HT1080 (cell line): ENCODE measurements around the gene JDP2. TPM values are rescaled to one million over a fixed set of nuclear protein-coding genes. Genes with fewer than 3 reads are reported as not detected.

Source experiments
- DNase-seq: peaks from one replicate; pipeline ENCODE4 v3.0.0-alpha.2; 2015; ENCODE audit warnings: low read depth
- total RNA-seq: library from RNA; depleted of rRNA; stranded (reverse); fragments of >200 nt; shearing (Covaris generic); gene quantifications from 2 replicates; pipeline ENCODE4 v1.2.3, GENCODE V29; 2014

The JDP2 gene
- total RNA-seq, 1 experiment from 2014 or later, result 29.3 TPM

DNA sequence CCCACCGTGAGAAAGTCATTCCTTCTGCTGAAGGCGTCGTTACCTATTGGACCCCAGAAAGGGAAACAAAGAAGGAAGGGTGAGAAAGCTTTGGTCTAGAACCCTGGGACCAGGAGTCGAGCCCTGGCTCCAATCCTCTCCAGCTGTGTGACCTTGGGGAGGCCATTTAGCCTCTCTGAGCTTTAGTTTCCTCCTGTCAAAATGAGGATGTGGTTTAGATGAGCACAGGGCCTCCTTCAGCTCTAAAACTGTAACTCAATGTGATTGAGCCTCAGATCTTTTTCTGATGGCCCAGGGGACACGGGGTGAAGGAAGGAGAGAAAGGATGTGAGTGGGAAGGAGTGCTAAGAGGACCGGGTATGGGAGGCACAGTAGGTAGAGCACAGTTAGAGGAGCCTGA lies 7.7 kb downstream of the JDP2 start:
- DNase-seq, result no peak

DNA sequence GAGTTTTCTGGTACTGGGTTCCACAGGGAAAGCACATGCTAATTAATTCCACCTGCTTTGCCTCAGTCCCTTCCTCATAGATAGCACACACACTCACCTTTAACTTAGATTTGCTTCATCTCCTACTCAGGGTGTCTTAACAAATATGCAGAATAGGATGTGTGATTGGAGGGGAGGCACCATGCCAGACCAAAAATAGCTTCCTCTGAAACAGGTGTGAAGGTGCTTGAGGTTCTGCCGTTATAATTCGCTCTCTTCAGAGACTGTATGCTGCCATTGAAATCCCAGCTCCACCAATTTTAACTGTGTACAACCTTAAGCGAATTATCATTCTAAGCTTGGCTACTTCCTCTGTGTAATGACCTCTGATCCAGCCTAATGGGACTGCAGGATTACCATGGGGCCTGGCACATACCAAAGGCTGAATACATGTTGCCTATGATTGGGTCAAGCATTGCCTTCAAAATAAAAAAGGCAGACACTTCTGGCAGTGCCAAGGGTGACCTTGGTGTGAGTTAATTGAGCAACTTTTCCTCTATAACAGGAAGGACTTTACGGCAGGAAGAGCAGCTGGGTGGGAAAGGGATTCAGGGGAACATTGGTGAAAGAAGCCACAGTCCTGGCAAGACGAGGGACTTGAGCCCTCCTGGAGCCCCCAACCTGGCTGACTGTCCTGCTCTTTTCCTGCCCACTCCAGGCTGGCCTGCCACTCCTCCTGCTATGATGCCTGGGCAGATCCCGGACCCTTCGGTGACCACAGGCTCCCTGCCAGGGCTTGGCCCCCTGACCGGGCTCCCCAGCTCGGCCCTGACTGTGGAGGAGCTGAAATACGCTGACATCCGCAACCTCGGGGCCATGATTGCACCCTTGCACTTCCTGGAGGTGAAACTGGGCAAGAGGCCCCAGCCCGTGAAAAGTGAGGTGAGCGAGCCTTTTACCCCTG lies 9.7 kb downstream of the JDP2 start:
- no peak for DNase-seq

DNA sequence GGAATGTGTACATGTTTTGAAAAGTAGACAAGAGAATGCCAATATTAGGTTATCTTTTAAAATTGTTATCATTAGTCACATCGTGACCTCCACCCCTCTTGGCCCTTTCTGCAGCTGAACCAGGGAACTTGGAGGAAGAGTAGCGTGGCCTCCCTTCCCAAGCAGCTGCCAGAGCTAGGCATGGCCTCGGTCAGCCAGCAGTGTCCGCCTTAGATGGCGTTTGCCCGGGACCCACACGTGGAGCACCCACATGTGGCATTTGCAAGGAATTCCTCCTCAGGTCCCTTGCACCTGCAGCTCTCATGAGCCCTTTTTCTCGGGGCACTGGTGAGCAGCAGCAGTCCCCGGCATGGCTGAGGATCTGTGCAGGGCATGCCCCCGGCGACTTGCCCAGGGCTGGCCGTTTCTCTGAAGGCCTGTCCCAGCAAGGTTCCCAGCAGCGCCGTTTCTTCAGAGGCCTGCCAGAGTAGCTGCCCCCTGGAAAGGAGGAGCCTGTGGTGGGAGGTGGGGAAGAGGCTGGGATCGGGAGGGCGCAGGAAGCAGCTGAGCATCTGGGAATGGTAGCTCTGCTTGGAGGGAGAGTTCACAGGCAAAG lies 10.8 kb downstream of the JDP2 start:
- DNase-seq, result no peak

DNA sequence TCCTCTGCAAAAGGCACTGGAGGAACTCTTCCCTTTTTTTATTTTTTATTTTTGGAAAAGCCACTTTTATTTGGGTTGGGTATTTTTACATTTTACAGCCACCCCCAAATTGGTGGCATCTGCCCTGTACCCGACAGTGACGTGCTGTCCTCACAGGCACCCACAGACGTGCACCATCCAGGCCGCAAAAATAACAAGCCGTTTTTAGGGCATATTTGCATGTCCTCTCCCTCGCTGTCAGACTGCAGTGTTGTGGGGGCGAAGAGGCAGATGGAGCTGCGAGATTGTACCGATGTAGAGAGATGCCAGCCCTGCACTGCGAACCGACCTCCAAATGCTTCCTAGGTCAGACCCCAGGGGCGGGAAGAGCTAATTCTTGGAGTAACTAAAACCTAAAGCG lies 12.2 kb downstream of the JDP2 start:
- no peak for DNase-seq

DNA sequence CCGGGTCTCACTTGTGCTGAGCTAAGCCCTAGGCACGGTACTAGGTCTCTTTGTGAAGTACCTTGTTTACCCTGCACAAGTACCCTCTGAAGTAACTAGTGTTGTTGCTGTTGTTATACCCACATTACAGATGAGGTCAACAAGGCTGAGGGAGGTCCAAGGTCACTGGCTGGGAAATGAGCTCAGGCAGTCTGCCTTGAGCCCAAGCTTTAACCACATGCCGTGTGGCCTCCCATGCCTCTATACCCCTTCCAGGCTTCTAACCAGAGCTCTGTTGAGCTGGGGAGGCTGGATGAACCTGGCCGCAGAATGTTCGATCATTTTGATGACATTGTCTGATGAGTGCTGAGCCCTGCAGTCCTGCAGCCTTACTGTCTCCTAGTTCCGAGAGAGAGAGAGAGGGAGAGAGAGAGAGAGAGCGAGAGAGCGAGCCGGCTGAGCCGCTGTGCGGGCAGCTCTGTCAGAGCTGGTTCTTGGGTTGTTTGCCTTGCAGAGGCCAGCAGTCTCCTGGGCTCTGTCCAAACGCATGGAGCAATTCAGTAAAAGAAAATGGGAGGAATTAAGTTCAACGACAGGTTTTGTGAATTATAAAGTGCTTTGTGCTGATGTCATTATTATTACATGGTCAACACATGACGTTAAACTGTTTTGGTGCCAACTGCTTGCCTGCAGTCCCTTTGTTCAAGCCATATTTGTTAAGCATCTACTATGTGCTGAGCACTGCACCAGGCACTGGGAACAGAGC lies 13.1 kb downstream of the JDP2 start:
- DNase-seq, result no peak

DNA sequence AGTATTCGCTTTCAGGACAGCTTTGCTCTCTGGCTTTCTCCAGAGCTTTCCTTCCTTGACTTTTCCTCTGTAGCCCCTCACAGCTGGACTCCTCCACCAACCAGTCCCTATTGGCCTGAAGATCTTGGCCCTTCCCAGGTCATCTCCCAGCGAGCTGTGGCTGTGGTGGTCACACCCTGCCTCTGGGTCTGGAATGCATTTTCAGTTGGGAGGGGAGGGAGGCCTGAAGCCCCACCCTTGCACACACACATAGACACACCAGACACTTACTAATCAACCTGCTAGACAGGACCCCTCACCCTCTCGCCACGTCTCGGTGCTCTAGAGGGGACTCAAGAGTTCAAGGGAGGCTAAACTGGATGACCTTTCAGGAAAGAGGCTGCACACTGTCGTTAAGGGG lies 13.9 kb downstream of the JDP2 start:
- no peak for DNase-seq

DNA sequence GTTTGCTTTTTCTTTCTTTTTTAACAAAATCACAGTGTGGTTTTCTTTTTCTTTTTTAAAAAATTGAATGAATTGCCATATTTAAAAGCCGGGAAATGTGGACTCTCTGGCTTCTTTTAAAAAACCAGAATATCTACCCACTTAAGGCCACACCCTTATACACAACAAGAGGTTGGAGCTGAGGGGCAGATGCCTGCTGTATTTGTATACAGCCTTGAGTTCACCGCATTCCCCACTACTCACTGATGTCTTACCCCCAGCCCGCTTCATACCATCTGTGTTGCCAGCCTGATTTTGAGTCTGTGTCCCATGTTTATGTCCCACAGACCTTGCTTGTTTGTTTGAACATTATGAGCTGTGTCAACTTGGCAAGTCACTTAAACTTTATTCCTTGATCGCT lies 14.3 kb downstream of the JDP2 start:
- no peak for DNase-seq

DNA sequence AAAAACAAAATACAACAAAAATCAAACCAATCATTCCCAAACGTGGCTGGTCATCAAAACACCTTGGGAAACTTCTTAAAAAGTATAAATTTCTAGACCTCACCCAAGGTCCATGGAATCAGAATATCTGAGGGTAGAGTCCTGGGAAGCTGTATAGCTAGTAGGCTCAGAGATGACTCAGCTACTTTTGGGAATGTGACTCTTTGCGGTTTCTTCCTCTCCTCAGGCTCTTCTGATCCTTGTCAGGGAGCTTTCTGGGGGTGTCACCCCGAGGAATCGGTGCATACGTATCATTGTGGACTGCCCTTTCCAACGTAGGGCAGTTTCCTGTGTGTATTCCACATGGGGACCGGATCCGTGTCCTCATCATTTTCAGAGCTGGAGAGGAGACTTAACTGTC lies 14.8 kb downstream of the JDP2 start:
- peak; percentile 23 for DNase-seq

DNA sequence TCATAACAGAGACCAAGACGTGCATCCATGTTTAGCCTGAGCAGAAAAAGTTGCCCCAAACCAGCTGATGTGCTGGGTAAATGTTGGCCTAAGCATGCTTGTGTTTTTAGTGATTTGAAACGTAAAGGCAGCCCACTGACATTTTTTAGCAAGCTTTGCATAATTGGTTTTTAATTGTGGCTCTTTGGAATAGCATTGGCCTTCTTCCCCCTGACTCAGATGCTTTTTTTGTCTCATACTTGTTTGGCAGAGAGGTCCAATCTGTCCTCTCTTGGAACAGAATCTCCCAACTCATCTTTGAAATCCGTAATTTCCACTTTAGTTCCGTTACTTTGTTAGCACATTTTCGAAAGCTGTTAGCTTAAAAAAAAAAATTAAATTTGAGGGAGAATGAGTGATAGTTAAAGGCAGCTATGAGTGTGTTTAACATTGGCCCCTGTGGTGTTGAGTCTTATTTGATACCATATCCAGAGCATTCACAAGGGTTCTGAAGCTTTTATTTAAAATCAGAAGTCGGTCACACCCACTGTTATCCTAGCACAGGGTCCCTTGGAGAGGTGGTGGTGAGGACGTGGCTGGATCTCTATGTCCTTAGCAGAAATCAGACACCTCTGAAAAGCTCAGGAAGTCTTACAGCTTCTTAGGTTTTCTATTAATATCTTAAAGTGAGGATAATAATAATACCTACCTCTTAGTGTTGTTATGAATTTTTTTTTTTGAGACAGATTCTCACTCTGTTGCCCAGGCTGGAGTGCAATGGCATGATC lies 15.6 kb downstream of the JDP2 start:
- DNase-seq, result no peak

DNA sequence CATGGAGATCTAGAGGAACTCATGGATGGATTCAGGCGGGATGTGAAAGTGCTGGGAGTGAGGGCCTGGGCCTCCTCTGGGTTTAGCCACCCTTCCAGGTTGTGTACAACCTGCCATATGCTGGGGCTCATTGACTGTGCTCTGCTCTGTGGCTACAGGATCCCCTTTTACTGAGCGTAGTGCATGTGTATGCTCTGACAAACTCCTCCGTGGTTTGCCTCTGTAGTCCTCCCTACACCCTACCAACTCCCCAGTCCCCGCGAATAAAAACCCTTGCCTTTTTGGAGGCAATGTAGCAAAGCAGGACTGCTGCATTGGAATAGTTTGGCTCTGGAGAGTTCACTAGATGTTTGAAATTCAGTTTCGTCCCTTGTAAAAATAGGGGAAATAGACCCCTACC lies 17.4 kb downstream of the JDP2 start:
- no peak for DNase-seq

DNA sequence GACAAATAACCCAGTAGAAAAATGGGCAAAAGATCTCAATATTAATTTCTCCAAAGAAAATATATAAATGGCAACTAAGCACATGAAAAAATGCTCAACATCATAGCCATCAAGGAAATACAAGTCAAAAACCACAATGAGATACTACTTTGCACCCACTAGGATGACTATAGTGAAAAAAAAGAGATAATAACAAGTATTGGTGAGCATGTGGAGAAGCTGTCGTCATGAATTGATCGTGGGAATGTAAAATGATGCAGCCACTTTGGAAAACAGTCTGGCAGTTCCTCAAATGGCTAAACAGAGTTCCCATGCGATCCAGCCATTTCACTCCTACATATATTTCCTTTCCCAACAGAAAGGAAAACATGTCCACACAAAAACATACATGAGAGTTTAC lies 18.1 kb downstream of the JDP2 start:
- no peak for DNase-seq

DNA sequence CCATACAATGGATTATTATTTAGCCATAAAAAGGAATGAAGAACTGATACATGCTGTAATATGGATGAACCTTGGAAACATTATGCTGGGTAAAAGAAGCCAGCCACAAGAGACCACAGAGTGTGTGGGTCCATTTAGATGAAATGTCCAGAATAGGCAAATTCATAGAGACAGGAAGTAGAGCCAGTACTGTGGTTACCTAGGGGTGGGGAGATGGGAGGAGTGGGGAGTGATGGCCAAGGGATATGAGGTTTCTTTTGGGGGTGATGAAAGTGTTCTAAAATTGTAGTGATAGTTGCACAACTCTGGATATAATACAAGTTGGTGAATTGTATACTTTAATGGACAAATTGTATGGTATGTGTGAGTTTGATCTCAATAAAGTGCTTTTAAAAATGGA lies 18.6 kb downstream of the JDP2 start:
- no peak for DNase-seq

DNA sequence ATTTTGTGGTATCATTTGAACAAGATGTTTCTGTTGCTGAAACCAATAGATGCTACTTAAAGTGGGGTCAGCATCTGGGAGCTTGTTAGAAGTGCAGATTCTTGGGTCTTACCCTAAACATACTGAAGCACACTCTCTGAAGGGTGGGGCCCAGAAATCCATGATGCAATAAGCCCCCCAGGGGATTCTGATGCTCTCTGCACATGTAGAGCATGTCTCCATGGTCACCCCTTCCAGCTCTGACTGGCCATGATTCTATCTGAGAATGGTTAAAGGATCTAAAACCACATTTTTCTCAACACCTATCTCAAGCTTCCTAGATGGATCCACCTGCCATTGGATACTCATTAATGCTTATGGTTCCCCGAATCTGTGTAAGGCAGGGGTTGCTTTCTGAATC lies 20.4 kb downstream of the JDP2 start:
- DNase-seq, result no peak

DNA sequence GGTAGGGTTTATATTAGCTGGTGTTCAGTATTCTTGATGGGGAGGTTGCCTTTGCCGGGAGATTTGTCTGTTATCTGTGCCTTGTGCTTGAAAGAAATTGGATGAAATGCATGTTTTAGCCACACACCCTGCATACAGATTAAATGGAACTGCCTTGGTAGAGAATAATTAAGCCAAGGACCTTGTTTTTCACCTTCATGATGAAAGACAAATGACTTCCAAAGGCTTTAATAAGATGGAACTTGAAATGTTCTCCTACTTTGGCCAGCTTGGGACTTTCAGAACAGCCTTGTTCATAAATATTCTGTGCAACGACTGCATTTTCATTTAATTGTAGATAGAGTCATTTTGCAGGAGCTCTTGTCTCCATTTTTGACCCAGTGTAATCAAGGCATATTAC lies 21.2 kb downstream of the JDP2 start:
- DNase-seq, result no peak

DNA sequence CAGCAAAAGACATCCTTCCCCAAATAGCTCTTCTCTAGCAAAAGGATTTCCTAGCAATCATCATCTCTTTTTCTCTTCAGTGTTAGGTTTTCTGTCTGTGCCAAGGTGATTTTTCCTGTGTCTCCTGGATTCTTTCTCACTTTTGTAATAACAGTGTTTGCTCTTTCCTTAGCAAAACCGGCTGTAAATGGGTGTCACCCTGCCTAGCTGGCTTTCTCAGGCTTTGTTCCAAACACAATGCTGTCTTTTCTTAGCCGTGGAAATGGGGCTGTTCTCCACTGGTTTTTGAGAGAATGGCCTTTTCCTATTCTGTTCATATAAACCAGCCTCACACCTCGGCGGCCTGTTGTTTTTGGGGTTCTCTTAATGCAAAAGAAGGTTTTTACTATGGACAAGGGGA lies 21.9 kb downstream of the JDP2 start:
- no peak for DNase-seq

DNA sequence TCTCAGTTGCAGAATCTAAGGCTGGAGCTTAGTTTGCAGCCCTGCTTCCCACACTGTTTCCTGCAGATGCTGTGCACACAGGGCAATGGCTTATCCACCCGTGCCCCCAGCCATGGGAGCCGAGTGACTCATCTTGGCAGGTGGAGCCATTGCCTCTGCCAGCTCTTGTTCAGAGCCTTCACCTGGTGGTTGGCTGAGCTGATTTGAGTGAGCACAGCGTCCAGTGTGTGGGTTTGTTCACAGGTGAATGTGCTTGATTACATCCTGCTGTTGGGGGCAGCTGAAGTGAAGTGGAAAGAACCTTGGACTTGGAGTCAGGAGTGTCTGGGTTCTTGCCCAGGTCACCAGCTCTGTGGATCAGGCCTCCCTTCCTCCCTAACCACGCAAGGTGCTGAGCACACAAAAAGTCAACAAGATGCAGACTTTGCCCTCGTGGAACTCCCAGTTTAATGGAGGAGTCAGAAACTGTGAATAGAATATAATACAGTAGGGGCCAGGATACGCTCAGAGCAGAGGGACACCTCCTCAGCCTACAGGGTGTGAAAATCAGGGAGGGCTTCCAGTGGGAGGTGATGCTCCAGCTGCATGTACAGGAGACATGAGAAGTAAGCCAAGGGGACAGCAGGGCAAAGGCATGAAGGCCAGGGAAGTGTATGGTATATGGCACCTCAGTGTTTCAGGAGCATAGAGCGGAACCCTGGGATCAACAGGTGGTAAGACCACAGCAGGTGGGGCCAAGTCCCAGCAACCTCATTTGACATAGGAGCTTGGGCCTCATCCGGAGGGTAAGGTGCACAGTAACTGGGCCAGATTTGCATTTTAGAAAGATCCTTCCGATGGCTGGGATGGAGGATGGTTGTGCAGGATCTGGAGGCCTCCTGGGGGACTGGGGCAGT lies 22.8 kb downstream of the JDP2 start:
- peak; percentile 39 for DNase-seq

DNA sequence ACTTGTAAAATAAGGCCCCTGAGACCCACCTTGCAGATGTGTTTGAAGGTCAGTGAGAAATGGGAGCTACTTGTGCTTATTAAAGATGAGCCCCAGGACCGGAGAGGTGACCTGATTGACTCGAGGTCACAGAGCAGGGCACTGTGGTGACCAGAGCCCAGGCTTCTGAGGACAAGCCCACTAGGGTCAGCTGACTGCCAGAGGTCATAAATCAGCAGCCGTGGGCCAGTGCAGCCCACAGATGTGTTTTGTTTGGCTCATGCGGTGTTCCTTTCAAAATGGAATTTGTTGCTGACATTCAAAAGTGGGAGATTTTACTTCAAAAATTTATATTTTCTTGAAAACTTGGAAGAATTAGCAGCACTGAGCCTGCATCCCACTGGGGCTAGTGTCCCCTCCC lies 24.5 kb downstream of the JDP2 start:
- DNase-seq, result no peak

DNA sequence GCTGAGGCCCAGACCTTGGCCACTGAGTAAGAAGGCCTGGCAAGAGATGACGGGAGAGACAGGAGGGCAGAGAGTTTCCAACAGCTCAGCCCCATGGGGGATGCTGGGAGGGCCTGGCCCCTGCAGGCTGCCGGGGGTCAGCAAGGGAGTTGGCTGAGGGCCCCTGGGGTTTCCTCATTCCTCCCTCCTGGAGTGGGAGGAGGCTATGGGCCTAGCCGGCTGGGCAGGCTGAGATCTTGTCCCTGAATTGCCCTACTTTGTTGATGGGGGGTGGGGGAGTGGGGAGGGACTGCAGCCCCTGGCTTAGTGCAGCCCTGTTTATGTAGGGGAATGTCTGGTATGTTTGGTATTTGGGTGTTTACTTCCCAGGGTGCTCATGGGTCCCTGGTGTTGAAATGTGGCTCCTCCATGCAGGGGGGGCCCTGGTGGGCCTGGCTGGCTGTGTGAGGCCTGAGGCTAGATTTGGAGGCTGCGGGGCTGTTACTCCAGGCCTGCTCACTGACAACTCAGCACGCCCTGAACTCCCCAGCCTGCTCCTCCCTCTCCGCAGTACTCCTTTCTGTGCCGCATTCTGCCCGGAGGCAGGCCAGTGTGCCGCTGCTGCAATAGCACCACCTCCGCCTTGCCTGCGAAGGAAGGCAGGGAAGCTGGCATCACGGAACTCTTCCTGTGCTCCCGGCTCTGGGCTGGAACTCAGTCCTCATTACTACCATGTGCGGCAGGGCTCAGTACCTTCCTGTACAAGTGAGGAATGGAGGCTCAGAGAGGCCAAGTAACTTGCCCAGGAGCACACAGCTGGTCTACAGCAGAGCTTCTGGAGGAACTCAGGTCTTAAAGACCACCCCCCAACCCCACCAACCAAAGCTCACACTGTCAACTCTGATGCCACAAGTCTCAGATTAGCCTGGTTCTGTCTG lies 25.3 kb downstream of the JDP2 start:
- no peak for DNase-seq

DNA sequence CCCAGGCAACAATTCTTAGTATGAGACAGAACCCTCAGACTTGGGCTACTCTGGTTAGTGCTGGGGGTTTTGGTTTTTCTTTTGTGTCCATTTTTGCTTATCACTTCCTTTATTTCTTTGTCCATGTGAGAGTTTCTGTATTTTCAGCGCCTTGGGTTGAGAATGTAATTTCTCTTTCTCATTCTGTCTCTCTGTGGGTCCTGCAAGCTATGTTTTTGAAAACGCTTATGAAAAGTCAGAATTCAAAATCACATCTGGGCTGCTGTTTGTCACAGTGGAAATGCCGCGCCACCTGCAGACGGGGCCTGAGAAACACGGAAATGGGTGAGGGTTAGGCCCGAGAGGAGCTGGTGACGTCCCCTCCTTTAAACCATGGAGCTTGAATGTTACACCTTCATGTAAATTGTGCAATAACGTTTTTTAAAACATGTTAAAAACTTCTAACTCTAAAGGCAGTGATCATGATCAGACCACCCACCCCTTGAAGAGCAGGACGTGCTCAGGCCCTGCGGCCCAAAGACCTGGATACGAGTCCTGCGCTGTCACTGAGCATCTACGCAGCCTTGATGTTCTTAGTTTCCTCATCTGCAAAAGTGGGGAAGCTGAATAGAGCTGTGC lies 26.1 kb downstream of the JDP2 start:
- DNase-seq, result no peak
